Liver (tissue), 9 donors: Measurements from ENCODE around the gene METTL8. TPM values are rescaled to one million over a fixed set of nuclear protein-coding genes. Genes with fewer than 3 reads are reported as not detected.

ENCODE experiments used
- DNase-seq: peaks from one replicate; pipeline ENCODE4 v3.0.0-alpha.2; 2017; ENCODE audit warnings: low spot score
- H3K27ac ChIP-seq, 2 donors: one replicate each; pipeline ENCODE4 v1.7.0; 2013; ENCODE audit warnings: inconsistent platforms in 2 of 2, low read length in 2 of 2, control low read depth in 1 of 2, low read depth in 1 of 2, mild to moderate bottlenecking in 1 of 2
- H3K27me3 ChIP-seq, 4 donors: one replicate each; pipeline versions ENCODE4 v1.6.1 to v1.7.0; 2013; ENCODE audit warnings: low read length in 3 of 4, inconsistent platforms in 1 of 4, mild to moderate bottlenecking in 1 of 4, moderate library complexity in 1 of 4; ENCODE audit not compliant: control insufficient read depth in 4 of 4, insufficient read depth in 4 of 4
- H3K36me3 ChIP-seq, 4 donors: one replicate each; pipeline versions ENCODE4 v1.6.1 to v1.7.0; 2013; ENCODE audit warnings: low read length in 3 of 4, mild to moderate bottlenecking in 3 of 4, low read depth in 1 of 4, moderate library complexity in 1 of 4; ENCODE audit not compliant: control insufficient read depth in 4 of 4, insufficient read depth in 3 of 4
- H3K4me1 ChIP-seq, 4 donors: one replicate each; pipeline versions ENCODE4 v1.6.1 to v1.7.0; 2013; ENCODE audit warnings: low read length in 3 of 4, mild to moderate bottlenecking in 3 of 4, moderate library complexity in 1 of 4; ENCODE audit not compliant: control insufficient read depth in 4 of 4, insufficient read depth in 4 of 4
- H3K4me3 ChIP-seq, 3 donors: one replicate each; pipeline versions ENCODE4 v1.6.1 to v1.7.0; 2013; ENCODE audit warnings: low read length in 3 of 3, control low read depth in 1 of 3, low read depth in 1 of 3, mild to moderate bottlenecking in 1 of 3
- H3K9ac ChIP-seq, 2 donors: one replicate each; pipeline ENCODE4 v1.7.0; 2013; ENCODE audit warnings: low read length in 2 of 2, mild to moderate bottlenecking in 2 of 2, moderate library complexity in 2 of 2, control low read depth in 1 of 2, low read depth in 1 of 2
- H3K9me3 ChIP-seq, 4 donors: one replicate each; pipeline versions ENCODE4 v1.6.1 to v1.7.0; 2013; ENCODE audit warnings: low read length in 3 of 4; ENCODE audit not compliant: control insufficient read depth in 4 of 4
- EGR1 ChIP-seq, 2 donors: IDR thresholded peaks; 2 replicates each; pipeline ENCODE4 v1.6.1; 2016 to 2018; ENCODE audit warnings: antibody characterized with exemption in 2 of 2, low read depth in 2 of 2
- FOXA1 ChIP-seq: IDR thresholded peaks from 2 replicates; pipeline ENCODE4 v1.6.1; 2016; ENCODE audit warnings: antibody characterized with exemption
- HNF4A ChIP-seq, 2 donors: conservative IDR thresholded peaks; 2 replicates each; pipeline ENCODE4 v1.6.1; 2016; ENCODE audit warnings: antibody characterized with exemption in 2 of 2, mild to moderate bottlenecking in 2 of 2
- HNF4G ChIP-seq: IDR thresholded peaks from 2 replicates; pipeline ENCODE4 v1.6.1; 2016; ENCODE audit warnings: antibody characterized with exemption
- JUND ChIP-seq, 2 donors: IDR thresholded peaks; 2 replicates each; pipeline ENCODE4 v1.6.1; 2016; ENCODE audit warnings: antibody characterized with exemption in 2 of 2
- RAD21 ChIP-seq, 2 donors: IDR thresholded peaks; 2 replicates each; pipeline ENCODE4 v1.6.1; 2016; ENCODE audit warnings: antibody characterized with exemption in 2 of 2, mild to moderate bottlenecking in 2 of 2
- RXRA ChIP-seq, 2 donors: IDR thresholded peaks; 2 replicates each; pipeline ENCODE4 v1.6.1; 2017 to 2018; ENCODE audit warnings: antibody characterized with exemption in 2 of 2, mild to moderate bottlenecking in 1 of 2
- SP1 ChIP-seq: IDR thresholded peaks from 2 replicates; pipeline ENCODE4 v1.6.1; 2018; ENCODE audit warnings: antibody characterized with exemption, mild to moderate bottlenecking
- WGBS: extraction: QIAGEN DNeasy Blood & Tissue Kit; methylation state at CpG from one replicate; pipeline ENCODE4 v1.1.7; 2013; 5-methylcytosine and 5-hydroxymethylcytosine counted together
- polyA plus RNA-seq, 2 donors: library from polyadenylated mRNA; stranded (reverse) in 1 of 2; unstranded in 1 of 2; fragments of 200-250 nt in 1 of 2; fragments of >200 nt in 1 of 2; fragmentation: Nextera tagmentation in 1 of 2; extraction: Ambion mirVana in 1 of 2; gene quantifications; one replicate each; pipeline versions ENCODE4 v1.2.1 to v1.2.3, GENCODE V29; 2013 to 2015
- total RNA-seq, 2 donors: library from RNA; depleted of rRNA; stranded (reverse); fragments of >200 nt; gene quantifications; one replicate each; pipeline ENCODE4 v1.2.3, GENCODE V29; 2014
- TF ChIP-seq, protein P1 (sequence below): IDR thresholded peaks from 2 replicates; pipeline ENCODE4 v1.6.1; 2016; ENCODE audit warnings: antibody characterized with exemption
- TF ChIP-seq, protein P2 (sequence below): IDR thresholded peaks from 2 replicates; pipeline ENCODE4 v1.6.1; 2016; ENCODE audit warnings: antibody characterized with exemption
- TF ChIP-seq, protein P3 (sequence below): IDR thresholded peaks from 2 replicates; pipeline ENCODE4 v1.6.1; 2016; ENCODE audit warnings: antibody characterized with exemption
- TF ChIP-seq, protein P4 (sequence below): fragments of 150-350 bp; IDR thresholded peaks from 2 replicates; pipeline ENCODE4 v1.5.1; 2017; ENCODE audit warnings: improper control_type of control experiment, low read depth, low read length; ENCODE audit not compliant: missing input control
- donor health status: healthy.
- donor health status: healthy.
- donor health status: healthy.
- donor health status: healthy.
- donor health status: healthy.

The METTL8 gene
- total and polyA plus RNA-seq, 4 donors, result 3.6 to 8.1 (median 5.9) TPM

DNA sequence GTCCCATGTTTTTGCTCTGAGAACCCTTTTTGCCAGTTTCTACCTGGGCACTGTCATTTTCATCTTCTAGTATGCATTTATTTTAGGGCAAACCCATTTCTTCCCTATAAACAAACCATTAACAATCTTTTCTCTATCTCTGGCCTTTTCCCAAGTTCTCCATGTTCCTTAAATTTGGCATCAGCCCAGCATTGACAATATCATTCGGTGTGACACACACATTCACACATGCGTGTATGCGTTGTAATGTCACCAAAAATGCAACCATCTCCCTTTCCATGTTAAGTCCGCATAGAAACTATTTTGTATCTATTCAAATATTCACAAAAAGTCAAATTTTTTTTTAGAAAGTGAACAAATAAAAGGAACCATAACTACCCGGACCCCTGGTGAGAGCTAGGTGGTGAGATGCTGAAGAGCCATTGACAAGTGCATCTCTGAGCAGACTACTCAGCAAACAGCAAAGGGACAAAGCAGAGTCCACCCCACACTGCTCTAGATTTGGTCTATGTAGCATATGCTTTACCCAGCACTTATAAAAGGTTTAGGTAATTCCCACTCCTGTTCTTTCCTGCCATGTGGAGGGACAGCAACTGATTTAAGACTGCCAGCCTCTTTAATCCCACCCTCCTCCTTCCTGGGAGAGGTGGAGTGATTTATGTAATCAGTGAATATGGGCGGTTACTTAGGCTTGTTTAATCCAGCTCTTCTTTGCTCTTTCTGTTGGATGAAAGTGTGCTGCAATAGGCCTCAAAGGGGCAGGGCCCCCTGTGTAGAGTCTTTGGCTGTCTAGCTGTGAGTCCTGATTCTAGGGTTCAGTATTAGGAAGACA is 124.1 kb downstream of the METTL8 start:
- no peaks in the 10 kb centered on the region for H3K27me3 ChIP-seq
- TF ChIP-seq SP1 (no peak), FOXA1 (no peak)
- TF ChIP-seq, protein P1, sequence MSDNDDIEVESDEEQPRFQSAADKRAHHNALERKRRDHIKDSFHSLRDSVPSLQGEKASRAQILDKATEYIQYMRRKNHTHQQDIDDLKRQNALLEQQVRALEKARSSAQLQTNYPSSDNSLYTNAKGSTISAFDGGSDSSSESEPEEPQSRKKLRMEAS, result no peak
- H3K4me3 ChIP-seq, result no peak overlapping the region
- no peak for DNase-seq
- WGBS, result 89% methylated on average over 6 of the region's 6 CpGs
- no peak overlapping the region for H3K27ac ChIP-seq
- no peaks in the 10 kb centered on the region for H3K36me3 ChIP-seq
- peaks cover 0 to 3% (median 0%) of the 10 kb centered on the region in 4 donors for H3K4me1 ChIP-seq
- peaks cover 0 to 3% (median 0%) of the 10 kb centered on the region in 4 donors for H3K9me3 ChIP-seq
- no peak overlapping the region for H3K9ac ChIP-seq

DNA sequence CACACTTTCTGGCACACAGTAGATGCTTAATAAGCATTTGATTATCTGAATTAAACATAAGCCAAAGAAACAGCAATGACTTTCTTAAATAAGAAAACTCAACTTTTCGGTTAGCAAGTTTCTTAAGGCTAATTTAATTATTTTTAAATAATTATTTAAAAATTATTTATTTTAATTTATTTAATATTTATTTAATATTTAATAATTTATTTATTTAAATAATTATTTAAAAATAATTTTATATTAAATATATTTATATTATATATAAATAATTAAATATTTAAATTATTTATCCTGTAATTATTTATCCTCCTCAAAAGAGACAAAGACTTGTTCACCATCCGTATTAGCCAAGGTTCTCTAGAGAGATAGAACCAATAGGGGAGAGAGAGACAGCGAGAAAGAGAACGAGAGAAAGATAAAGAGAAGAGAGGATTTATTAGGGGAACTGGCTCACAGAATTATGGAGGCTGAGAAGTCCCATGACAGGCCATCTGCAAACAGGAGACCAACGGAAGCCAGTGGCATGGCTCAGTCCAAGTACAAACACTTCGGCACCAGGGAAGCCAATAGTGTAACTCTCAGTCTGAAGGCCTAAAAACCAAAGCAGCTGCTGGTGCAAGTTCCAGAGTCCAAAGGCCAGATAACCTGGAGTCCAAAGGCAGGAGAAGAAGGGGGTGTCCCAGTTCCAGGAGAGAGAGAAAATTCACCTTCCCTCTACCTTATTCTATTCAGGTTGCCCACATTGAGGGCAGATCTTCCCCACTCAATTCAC is 125.3 kb downstream of the METTL8 start:
- Histone ChIP-seq H3K9me3 (peaks cover 0 to 3% (median 0%) of the 10 kb centered on the region in 4 donors), H3K4me3 (no peak overlapping the region), H3K27ac (no peak overlapping the region), H3K36me3 (no peaks in the 10 kb centered on the region), H3K4me1 (peaks cover 0 to 3% (median 0%) of the 10 kb centered on the region in 4 donors), H3K9ac (no peak overlapping the region), H3K27me3 (no peaks in the 10 kb centered on the region)
- TF ChIP-seq HNF4G, result peak; percentile 76
- no peak for TF ChIP-seq RAD21 (IDR thresholded peaks at IDR 0.05)
- peak in 1 of 2 donors; percentile 19 for TF ChIP-seq RXRA (IDR thresholded peaks at IDR 0.05)
- no peak for TF ChIP-seq JUND (IDR thresholded peaks at IDR 0.05)
- TF ChIP-seq, protein P2, sequence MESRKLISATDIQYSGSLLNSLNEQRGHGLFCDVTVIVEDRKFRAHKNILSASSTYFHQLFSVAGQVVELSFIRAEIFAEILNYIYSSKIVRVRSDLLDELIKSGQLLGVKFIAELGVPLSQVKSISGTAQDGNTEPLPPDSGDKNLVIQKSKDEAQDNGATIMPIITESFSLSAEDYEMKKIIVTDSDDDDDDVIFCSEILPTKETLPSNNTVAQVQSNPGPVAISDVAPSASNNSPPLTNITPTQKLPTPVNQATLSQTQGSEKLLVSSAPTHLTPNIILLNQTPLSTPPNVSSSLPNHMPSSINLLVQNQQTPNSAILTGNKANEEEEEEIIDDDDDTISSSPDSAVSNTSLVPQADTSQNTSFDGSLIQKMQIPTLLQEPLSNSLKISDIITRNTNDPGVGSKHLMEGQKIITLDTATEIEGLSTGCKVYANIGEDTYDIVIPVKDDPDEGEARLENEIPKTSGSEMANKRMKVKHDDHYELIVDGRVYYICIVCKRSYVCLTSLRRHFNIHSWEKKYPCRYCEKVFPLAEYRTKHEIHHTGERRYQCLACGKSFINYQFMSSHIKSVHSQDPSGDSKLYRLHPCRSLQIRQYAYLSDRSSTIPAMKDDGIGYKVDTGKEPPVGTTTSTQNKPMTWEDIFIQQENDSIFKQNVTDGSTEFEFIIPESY, result no peak
- TF ChIP-seq SP1, result peak; percentile 28
- TF ChIP-seq, protein P3, sequence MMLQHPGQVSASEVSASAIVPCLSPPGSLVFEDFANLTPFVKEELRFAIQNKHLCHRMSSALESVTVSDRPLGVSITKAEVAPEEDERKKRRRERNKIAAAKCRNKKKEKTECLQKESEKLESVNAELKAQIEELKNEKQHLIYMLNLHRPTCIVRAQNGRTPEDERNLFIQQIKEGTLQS, result no peak
- TF ChIP-seq, protein P4, sequence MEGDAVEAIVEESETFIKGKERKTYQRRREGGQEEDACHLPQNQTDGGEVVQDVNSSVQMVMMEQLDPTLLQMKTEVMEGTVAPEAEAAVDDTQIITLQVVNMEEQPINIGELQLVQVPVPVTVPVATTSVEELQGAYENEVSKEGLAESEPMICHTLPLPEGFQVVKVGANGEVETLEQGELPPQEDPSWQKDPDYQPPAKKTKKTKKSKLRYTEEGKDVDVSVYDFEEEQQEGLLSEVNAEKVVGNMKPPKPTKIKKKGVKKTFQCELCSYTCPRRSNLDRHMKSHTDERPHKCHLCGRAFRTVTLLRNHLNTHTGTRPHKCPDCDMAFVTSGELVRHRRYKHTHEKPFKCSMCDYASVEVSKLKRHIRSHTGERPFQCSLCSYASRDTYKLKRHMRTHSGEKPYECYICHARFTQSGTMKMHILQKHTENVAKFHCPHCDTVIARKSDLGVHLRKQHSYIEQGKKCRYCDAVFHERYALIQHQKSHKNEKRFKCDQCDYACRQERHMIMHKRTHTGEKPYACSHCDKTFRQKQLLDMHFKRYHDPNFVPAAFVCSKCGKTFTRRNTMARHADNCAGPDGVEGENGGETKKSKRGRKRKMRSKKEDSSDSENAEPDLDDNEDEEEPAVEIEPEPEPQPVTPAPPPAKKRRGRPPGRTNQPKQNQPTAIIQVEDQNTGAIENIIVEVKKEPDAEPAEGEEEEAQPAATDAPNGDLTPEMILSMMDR, result no peak
- no peak for TF ChIP-seq FOXA1
- no peak for TF ChIP-seq EGR1 (IDR thresholded peaks at IDR 0.05; ENCODE audit: low read depth in 2 of 2)
- TF ChIP-seq HNF4A (conservative IDR thresholded peaks at IDR 0.05), result peak; percentile 70 to 92
- WGBS, result 82% methylated on average over 6 of the region's 6 CpGs
- no peak for DNase-seq
